Suprapubic skin (tissue), 3 donors: ENCODE measurements around the gene SYN1.

Source experiments
- POLR2A ChIP-seq, 2 donors: fragments of 450-650 bp; IDR thresholded peaks; one replicate each; pipeline ENCODE4 v1.6.1; 2017; ENCODE audit warnings: antibody characterized with exemption in 2 of 2, mild to moderate bottlenecking in 2 of 2, moderate library complexity in 2 of 2
- TF ChIP-seq, protein P1 (sequence below), 2 donors: fragments of 200-600 bp in 1 of 2; fragments of 450-650 bp in 1 of 2; sonication (generic) in 1 of 2; IDR thresholded peaks; one replicate each; pipeline ENCODE4 v1.5.1; 2016 to 2019; ENCODE audit warnings: antibody characterized with exemption in 2 of 2, mild to moderate bottlenecking in 1 of 2, moderate library complexity in 1 of 2

- TF ChIP-seq, protein P1, sequence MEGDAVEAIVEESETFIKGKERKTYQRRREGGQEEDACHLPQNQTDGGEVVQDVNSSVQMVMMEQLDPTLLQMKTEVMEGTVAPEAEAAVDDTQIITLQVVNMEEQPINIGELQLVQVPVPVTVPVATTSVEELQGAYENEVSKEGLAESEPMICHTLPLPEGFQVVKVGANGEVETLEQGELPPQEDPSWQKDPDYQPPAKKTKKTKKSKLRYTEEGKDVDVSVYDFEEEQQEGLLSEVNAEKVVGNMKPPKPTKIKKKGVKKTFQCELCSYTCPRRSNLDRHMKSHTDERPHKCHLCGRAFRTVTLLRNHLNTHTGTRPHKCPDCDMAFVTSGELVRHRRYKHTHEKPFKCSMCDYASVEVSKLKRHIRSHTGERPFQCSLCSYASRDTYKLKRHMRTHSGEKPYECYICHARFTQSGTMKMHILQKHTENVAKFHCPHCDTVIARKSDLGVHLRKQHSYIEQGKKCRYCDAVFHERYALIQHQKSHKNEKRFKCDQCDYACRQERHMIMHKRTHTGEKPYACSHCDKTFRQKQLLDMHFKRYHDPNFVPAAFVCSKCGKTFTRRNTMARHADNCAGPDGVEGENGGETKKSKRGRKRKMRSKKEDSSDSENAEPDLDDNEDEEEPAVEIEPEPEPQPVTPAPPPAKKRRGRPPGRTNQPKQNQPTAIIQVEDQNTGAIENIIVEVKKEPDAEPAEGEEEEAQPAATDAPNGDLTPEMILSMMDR (IDR thresholded peaks at IDR 0.05), result no peak
- no peak for TF ChIP-seq POLR2A (IDR thresholded peaks at IDR 0.05)
Measured at GRCh38 chrX:47662144-47662657, 42.5 kb upstream of the SYN1 start.
